GM12878 (cell line): ENCODE measurements around the gene TXLNA. TPM values are rescaled to one million over a fixed set of nuclear protein-coding genes. Genes with fewer than 3 reads are reported as not detected.

Experiments used
- ATAC-seq: fragments of 200-7000 bp; cut with Tn5 transposase; 3 replicates; pipeline ENCODE4 v1.9.1; 2020; ENCODE audit warnings: mild to moderate bottlenecking, moderate library complexity
- BruUV-seq: library from RNA; stranded (reverse); fragments of 400-500 nt; replicated peaks from 2 replicates; lab custom pipeline; 2021; lab: Mats Ljungman, UMichigan
- CTCF ChIA-PET: fragments of 300-600 bp; sonication (Branson Sonifier 250); formaldehyde crosslinking; extraction: SDS; loops from one replicate; lab custom pipeline; 2021; ENCODE audit warnings: inconsistent platforms; lab: Yijun Ruan, JAX
- POLR2A ChIA-PET: fragments of 350-600 bp; formaldehyde crosslinking; extraction: SDS; loops from one replicate; lab custom pipeline; 2021; ENCODE audit warnings: inconsistent platforms; lab: Charles Lee
- RAD21 ChIA-PET: fragments of 300-600 bp; sonication (Branson Sonifier 250); formaldehyde crosslinking; loops from one replicate; lab custom pipeline; 2023; ENCODE audit warnings: antibody characterized with exemption; ENCODE audit not compliant: unreplicated experiment; lab: Charles Lee
- SMC1A ChIA-PET: fragments of 300-600 bp; sonication (Branson Sonifier 250); formaldehyde crosslinking; loops from one replicate; lab custom pipeline; 2023; ENCODE audit not compliant: unreplicated experiment, uncharacterized antibody; lab: Charles Lee
- DNase-seq: peaks from one replicate; pipeline ENCODE4 v3.0.0-alpha.2; 2011; ENCODE audit warnings: low read depth, low spot score
- FAIRE-seq: peaks from 3 replicates; lab custom pipeline; 2011; peaks lifted over from hg19 to GRCh38; lab: Jason Lieb, UNC
- H2AFZ ChIP-seq: 2 replicates; pipeline ENCODE4 v1.6.0; 2011; ENCODE audit warnings: low read depth, low read length, control low read depth; ENCODE audit not compliant: control insufficient read depth
- H3K27ac ChIP-seq: 2 replicates; pipeline ENCODE4 v1.5.1; 2011; ENCODE audit warnings: control low read depth; ENCODE audit not compliant: control insufficient read depth, insufficient read depth
- H3K27me3 ChIP-seq, 2 experiments: replicated peaks in 1 of 2; 2 replicates each; pipeline versions ENCODE4 v1.6.0 to v1.6.1; 2011; ENCODE audit warnings: low read length in 1 of 2; ENCODE audit not compliant: control insufficient read depth in 2 of 2, insufficient read depth in 2 of 2
- H3K36me3 ChIP-seq, 2 experiments: 2 replicates each; pipeline ENCODE4 v1.5.1; 2011; ENCODE audit warnings: low read length in 1 of 2; ENCODE audit not compliant: control insufficient read depth in 2 of 2, insufficient read depth in 2 of 2
- H3K4me1 ChIP-seq: 2 replicates; pipeline ENCODE4 v1.6.1; 2011; ENCODE audit warnings: mild to moderate bottlenecking, low read length, moderate library complexity, mixed read lengths; ENCODE audit not compliant: control insufficient read depth, insufficient read depth
- H3K4me2 ChIP-seq: 2 replicates; pipeline ENCODE4 v1.6.0; 2011; ENCODE audit warnings: control low read depth; ENCODE audit not compliant: control insufficient read depth, insufficient read depth
- H3K4me3 ChIP-seq: fragments of 200-600 bp; sonication (generic); 2 replicates; pipeline ENCODE4 v1.5.1; 2016
- H3K79me2 ChIP-seq: 2 replicates; pipeline ENCODE4 v1.6.0; 2011; ENCODE audit warnings: low read length; ENCODE audit not compliant: control insufficient read depth, insufficient read depth
- H3K9ac ChIP-seq: 2 replicates; pipeline ENCODE4 v1.8.0; 2011; ENCODE audit warnings: low read length, control low read depth, mixed read lengths; ENCODE audit not compliant: control insufficient read depth, insufficient read depth
- H3K9me3 ChIP-seq: replicated peaks from 3 replicates; pipeline ENCODE4 v1.5.1; 2011; ENCODE audit warnings: mild to moderate bottlenecking, low read length; ENCODE audit not compliant: control insufficient read depth, insufficient read depth
- H4K20me1 ChIP-seq: 2 replicates; pipeline ENCODE4 v1.6.0; 2011; ENCODE audit not compliant: control insufficient read depth, insufficient read depth
- CBX3 ChIP-seq: fragments of 200-600 bp; sonication (generic); IDR thresholded peaks from 2 replicates; pipeline ENCODE4 v1.6.1; 2016; ENCODE audit warnings: low read depth, borderline replicate concordance
- MTA3 ChIP-seq: IDR thresholded peaks from 2 replicates; pipeline ENCODE4 v1.6.1; 2012; ENCODE audit warnings: low read length, inconsistent platforms, borderline replicate concordance
- RELB ChIP-seq: fragments of 450-650 bp; IDR thresholded peaks from 2 replicates; pipeline ENCODE4 v1.6.1; 2017; ENCODE audit warnings: low read depth, mild to moderate bottlenecking, moderate library complexity
- SMAD1 ChIP-seq: fragments of 450-650 bp; IDR thresholded peaks from 2 replicates; pipeline ENCODE4 v1.6.1; 2018; ENCODE audit warnings: mild to moderate bottlenecking, low read depth; ENCODE audit not compliant: partially characterized antibody
- WRNIP1 ChIP-seq: IDR thresholded peaks from 2 replicates; pipeline ENCODE4 v1.6.1; 2011; ENCODE audit warnings: low read depth, low read length, improper control_type of control experiment, borderline replicate concordance
- WGBS: methylation state at CpG from one replicate; pipeline ENCODE4 v1.1.6; 2016; ENCODE audit warnings: low lambda C conversion rate; ENCODE audit not compliant: insufficient replicate concordance, insufficient coverage; ENCODE audit errors: missing lambda C conversion rate; 5-methylcytosine and 5-hydroxymethylcytosine counted together
- in situ Hi-C: fragments of 300-500 bp; cut with MboI; formaldehyde crosslinking; loops from 9 replicates; pipeline ENCODE4 v1.14.3; 2018; ENCODE audit warnings: mixed read lengths
- intact Hi-C: fragments of 100-400 bp; cut with micrococcal nuclease; formaldehyde crosslinking; loops from one replicate; pipeline ENCODE4 v1.14.2; 2022; ENCODE audit not compliant: unreplicated experiment
- polyA plus RNA-seq, 11 experiments: library from polyadenylated mRNA; depleted of rRNA in 4 of 11; unstranded in 6 of 11; stranded (reverse) in 5 of 11; fragments of >200 nt; fragmentation: Nextera tagmentation in 4 of 11; fragmentation: Illumina TruSeq in 1 of 11; extraction: Ambion mirVana in 4 of 11; extraction: Trizol in 1 of 11; gene quantifications; 1 replicate in 1 of 11; 2 replicates in 10 of 11; pipeline versions ENCODE4 v1.2.1 to v1.2.3, GENCODE V29; 2011 to 2016; ENCODE audit warnings: inconsistent platforms in 2 of 11, missing spikeins in 2 of 11, low read depth in 1 of 11
- total RNA-seq, 4 experiments: library from RNA; depleted of rRNA in 3 of 4; stranded (reverse); fragments of >200 nt in 3 of 4; fragmentation: Illumina TruSeq in 1 of 4; extraction: Trizol in 1 of 4; gene quantifications; 2 replicates each; pipeline versions ENCODE4 v1.2.1 to v1.2.3, GENCODE V29; 2013 to 2021

Gene TXLNA
- total and polyA plus RNA-seq, 10 of the 15 experiments (the other 5 are each of a cell fraction or from before 2014, with no cell fraction given): 7.2 to 93.7 (median 47.9) TPM

- no peak for TF ChIP-seq SMAD1
- no peak for TF ChIP-seq MTA3
- no peak for TF ChIP-seq CBX3
- TF ChIP-seq WRNIP1: no peak
- TF ChIP-seq, all 136 proteins: peak for 2
Observed at GRCh38 chr1:32199043-32199716, 19.7 kb downstream of the TXLNA start (continued).

- intact Hi-C loops (loop anchor here (2.0 to 5.0 kb wide), 3 partner anchors 19 to 213 kb away; no protein-coding TSS in a partner anchor), in situ Hi-C loops (no loop called here)
- FAIRE-seq (no peak), DNase-seq (no peak), ATAC-seq (no peak)
- 92% methylated on average over 6 of the region's 6 CpGs for WGBS
- no peaks in the 10 kb centered on the region for H3K9me3 ChIP-seq
- ChIA-PET RAD21 (interaction anchor here (1.0 to 4.2 kb wide), 3 partner anchors 11 to 127 kb away, joined by 3 to 22 read pairs (median 7); partner anchors contain the start of genes TMEM39B and TXLNA), CTCF (interaction anchor here (1.3 to 3.7 kb wide), 4 partner anchors 16 to 117 kb away, joined by 3 to 27 read pairs (median 7); no protein-coding TSS in a partner anchor), POLR2A (interaction anchor here (0.7 to 2.8 kb wide), 9 partner anchors 11 to 195 kb away, joined by 3 to 25 read pairs (median 8); partner anchors contain the start of genes HDAC1, KPNA6 and TXLNA), SMC1A (interaction anchor here (1.0 to 2.4 kb wide), 4 partner anchors 11 to 92 kb away, joined by 3 to 26 read pairs (median 5); partner anchors contain the start of genes KPNA6 and TXLNA)
- H3K27me3 ChIP-seq: no peaks in the 10 kb centered on the region
- H3K36me3 ChIP-seq: peaks cover 21 to 22% of the 10 kb centered on the region in 2 experiments
- H3K4me1 ChIP-seq: peaks cover 21% of the 10 kb centered on the region
- no peaks in the 10 kb centered on the region for H4K20me1 ChIP-seq
- H3K27ac ChIP-seq: peak overlapping the region; percentile 89
- peaks cover 19% of the 10 kb centered on the region for H3K79me2 ChIP-seq
- TF ChIP-seq RELB: no peak
- peak overlapping the region; percentile 90; the same call in 1 of the 2 replicates for H3K4me3 ChIP-seq
- TSS peak; percentile 31 for BruUV-seq
- peak overlapping the region; percentile 88 for H3K4me2 ChIP-seq
- H2AFZ ChIP-seq: no peak overlapping the region
- no peak overlapping the region for H3K9ac ChIP-seq
Observed at GRCh38 chr1:32199717-32200072, 20.2 kb downstream of the TXLNA start.
